ENCODE results near the gene MAP3K5. TPM values are rescaled to one million over a fixed set of nuclear protein-coding genes. Genes with fewer than 3 reads are reported as not detected.

Gene MAP3K5
- total RNA-seq, 6 donors from 2014 or later: 26.4 to 45.1 (median 41.8) TPM

GRCh38 chr6:136520517-136520916 lies 271.8 kb downstream of the MAP3K5 start:
- WGBS, 2 donors: 87 to 89% methylated on average over 3 of the region's 3 CpGs
- no peak for DNase-seq
- no peak for ATAC-seq (ENCODE audit: low FRiP score in 2 of 2)

GRCh38 chr6:136517582-136517981 lies 274.7 kb downstream of the MAP3K5 start:
- H3K27ac ChIP-seq: no peak overlapping the region
- DNase-seq: no peak
- no peak overlapping the region for H3K4me3 ChIP-seq
- no peaks in the 10 kb centered on the region for H3K27me3 ChIP-seq
- no peaks in the 10 kb centered on the region for H3K4me1 ChIP-seq
- 70 to 76% methylated on average over 3 of the region's 3 CpGs for WGBS, 2 donors
- H3K36me3 ChIP-seq: no peaks in the 10 kb centered on the region
- no peaks in the 10 kb centered on the region for H3K9me3 ChIP-seq
- ATAC-seq (ENCODE audit: low FRiP score in 2 of 2): no peak
- no peak for TF ChIP-seq CTCF (IDR thresholded peaks at IDR 0.05)
- no peak for TF ChIP-seq EP300 (IDR thresholded peaks at IDR 0.05)
- no peak for TF ChIP-seq POLR2A (IDR thresholded peaks at IDR 0.05)
- TF ChIP-seq POLR2AphosphoS5 (IDR thresholded peaks at IDR 0.05): no peak

More at GRCh38 chr6:136520517-136520916, 271.8 kb downstream of the MAP3K5 start:
- H3K27me3 ChIP-seq: no peaks in the 10 kb centered on the region
- no peak overlapping the region for H3K27ac ChIP-seq
- peaks cover 0 to 5% (median 0%) of the 10 kb centered on the region in 4 donors for H3K4me1 ChIP-seq
- no peak overlapping the region for H3K4me3 ChIP-seq
- no peaks in the 10 kb centered on the region for H3K36me3 ChIP-seq
- TF ChIP-seq POLR2A (IDR thresholded peaks at IDR 0.05) (no peak), EP300 (IDR thresholded peaks at IDR 0.05) (no peak), CTCF (IDR thresholded peaks at IDR 0.05) (no peak), POLR2AphosphoS5 (IDR thresholded peaks at IDR 0.05) (no peak)
- H3K9me3 ChIP-seq: no peaks in the 10 kb centered on the region

- ATAC-seq (ENCODE audit: low FRiP score in 2 of 2): no peak
- DNase-seq: no peak
- H3K4me1 ChIP-seq: no peaks in the 10 kb centered on the region
- TF ChIP-seq POLR2A (IDR thresholded peaks at IDR 0.05): no peak
- TF ChIP-seq POLR2AphosphoS5 (IDR thresholded peaks at IDR 0.05): no peak
- TF ChIP-seq CTCF (IDR thresholded peaks at IDR 0.05): no peak
- no peak for TF ChIP-seq EP300 (IDR thresholded peaks at IDR 0.05)
- H3K9me3 ChIP-seq: no peaks in the 10 kb centered on the region
- H3K27ac ChIP-seq: no peak overlapping the region
- no peaks in the 10 kb centered on the region for H3K36me3 ChIP-seq
- H3K27me3 ChIP-seq: no peaks in the 10 kb centered on the region
- no peak overlapping the region for H3K4me3 ChIP-seq
Measured at GRCh38 chr6:136517002-136517401, 275.3 kb downstream of the MAP3K5 start.

- ATAC-seq (ENCODE audit: low FRiP score in 2 of 2): no peak
Measured at GRCh38 chr6:136514591-136514990, 277.7 kb downstream of the MAP3K5 start.

More at GRCh38 chr6:136514591-136514990, 277.7 kb downstream of the MAP3K5 start:
- Histone ChIP-seq H3K27ac (no peak overlapping the region), H3K4me1 (no peaks in the 10 kb centered on the region), H3K36me3 (no peaks in the 10 kb centered on the region), H3K27me3 (no peaks in the 10 kb centered on the region), H3K9me3 (no peaks in the 10 kb centered on the region), H3K4me3 (no peak overlapping the region)
- DNase-seq: no peak
- TF ChIP-seq CTCF (IDR thresholded peaks at IDR 0.05): no peak
- no peak for TF ChIP-seq EP300 (IDR thresholded peaks at IDR 0.05)
- TF ChIP-seq POLR2A (IDR thresholded peaks at IDR 0.05): no peak
- TF ChIP-seq POLR2AphosphoS5 (IDR thresholded peaks at IDR 0.05): no peak
- WGBS, 2 donors: 92 to 93% methylated on average over 4 of the region's 4 CpGs
